ENCODE results near the gene BSN. TPM values are rescaled to one million over a fixed set of nuclear protein-coding genes. Genes with fewer than 3 reads are reported as not detected.

BSN gene
- total RNA-seq, 1 experiment from 2014 or later = 0.93 TPM

DNA sequence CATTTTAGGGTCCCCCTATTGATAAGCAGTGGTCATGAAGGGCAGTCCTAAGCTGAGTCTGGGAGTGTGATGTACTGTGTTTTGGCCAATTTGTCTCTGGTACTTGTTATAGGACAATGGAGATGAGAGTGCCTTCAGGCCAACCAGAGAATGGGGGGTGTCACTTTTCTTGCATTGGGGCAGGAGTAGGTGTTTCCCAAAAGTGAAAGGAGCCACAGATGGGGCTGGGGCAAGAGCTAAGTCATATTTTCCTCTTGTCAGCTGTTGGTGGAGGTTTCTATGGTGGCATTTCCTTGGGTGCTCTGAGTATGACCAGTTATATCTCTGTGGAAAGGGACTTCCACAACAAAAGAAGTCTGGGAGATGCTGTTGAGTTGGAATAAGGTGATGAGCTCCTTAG lies 24.7 kb upstream of the BSN start:
- Histone ChIP-seq H3K4me3 (ENCODE audit: low read depth, low read length) (no peak overlapping the region), H3K4me1 (no peaks in the 10 kb centered on the region), H3K27me3 (replicated peaks; ENCODE audit: control insufficient read depth, insufficient read depth, low read length) (no peaks in the 10 kb centered on the region), H3K36me3 (ENCODE audit: control insufficient read depth, insufficient read depth, low read length) (no peaks in the 10 kb centered on the region; the same call in 1 of the 2 replicates), H3K9me3 (no peaks in the 10 kb centered on the region)
- Mint-ChIP-seq H3K9me3 (ENCODE audit: unreplicated experiment) (no peaks in the 10 kb centered on the region), H3K36me3 (ENCODE audit: insufficient read depth, unreplicated experiment) (peaks cover 88% of the 10 kb centered on the region), H3K4me3 (ENCODE audit: unreplicated experiment) (no peak overlapping the region), H3K4me1 (ENCODE audit: low read depth, unreplicated experiment) (peaks cover 5% of the 10 kb centered on the region), H3K27me3 (ENCODE audit: insufficient read depth, unreplicated experiment) (no peaks in the 10 kb centered on the region), H3K27ac (ENCODE audit: unreplicated experiment) (no peak overlapping the region)
- BruUV-seq (replicated peaks) = no TSS peak
- ChIA-PET CTCF (interaction anchor here (2.1 kb wide), 1 partner anchor 75 kb away, joined by 9 read pairs; no protein-coding TSS in a partner anchor), POLR2A (no interaction called here)
- TF ChIP-seq, protein P1, sequence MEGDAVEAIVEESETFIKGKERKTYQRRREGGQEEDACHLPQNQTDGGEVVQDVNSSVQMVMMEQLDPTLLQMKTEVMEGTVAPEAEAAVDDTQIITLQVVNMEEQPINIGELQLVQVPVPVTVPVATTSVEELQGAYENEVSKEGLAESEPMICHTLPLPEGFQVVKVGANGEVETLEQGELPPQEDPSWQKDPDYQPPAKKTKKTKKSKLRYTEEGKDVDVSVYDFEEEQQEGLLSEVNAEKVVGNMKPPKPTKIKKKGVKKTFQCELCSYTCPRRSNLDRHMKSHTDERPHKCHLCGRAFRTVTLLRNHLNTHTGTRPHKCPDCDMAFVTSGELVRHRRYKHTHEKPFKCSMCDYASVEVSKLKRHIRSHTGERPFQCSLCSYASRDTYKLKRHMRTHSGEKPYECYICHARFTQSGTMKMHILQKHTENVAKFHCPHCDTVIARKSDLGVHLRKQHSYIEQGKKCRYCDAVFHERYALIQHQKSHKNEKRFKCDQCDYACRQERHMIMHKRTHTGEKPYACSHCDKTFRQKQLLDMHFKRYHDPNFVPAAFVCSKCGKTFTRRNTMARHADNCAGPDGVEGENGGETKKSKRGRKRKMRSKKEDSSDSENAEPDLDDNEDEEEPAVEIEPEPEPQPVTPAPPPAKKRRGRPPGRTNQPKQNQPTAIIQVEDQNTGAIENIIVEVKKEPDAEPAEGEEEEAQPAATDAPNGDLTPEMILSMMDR (IDR thresholded peaks at IDR 0.05; ENCODE audit: insufficient read depth in 1 of 2, low read depth in 1 of 2, low read length in 1 of 2, severe bottlenecking in 1 of 2, unreplicated experiment in 1 of 2) = no peak
- intact Hi-C loops (cut with micrococcal nuclease; ENCODE audit: unreplicated experiment) = no loop called here
- no peak for DNase-seq

DNA sequence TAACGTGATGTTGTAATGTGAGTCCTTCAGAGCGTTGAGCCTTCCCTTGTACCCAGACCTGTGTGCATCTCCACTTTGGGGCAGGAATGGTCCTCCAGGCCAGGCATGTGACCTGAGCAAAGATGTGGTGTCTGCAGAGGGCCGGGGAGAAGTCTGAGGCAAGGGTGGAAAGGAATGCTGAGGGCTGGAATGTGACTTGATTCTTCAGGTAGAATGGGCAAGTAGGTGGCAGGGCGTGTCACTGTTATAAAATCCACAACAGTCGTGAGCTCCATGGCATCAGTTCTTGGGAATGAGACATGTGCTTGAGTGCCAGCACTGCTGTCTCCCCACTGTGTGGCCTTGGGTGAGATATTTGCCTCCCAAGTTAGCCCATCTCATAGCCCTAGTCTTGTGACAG lies 24.0 kb upstream of the BSN start:
- peaks cover 5% of the 10 kb centered on the region for H3K4me1 Mint-ChIP-seq (ENCODE audit: low read depth, unreplicated experiment)
- no peak for DNase-seq
- TF ChIP-seq, protein P1 (IDR thresholded peaks at IDR 0.05; ENCODE audit: insufficient read depth in 1 of 2, low read depth in 1 of 2, low read length in 1 of 2, severe bottlenecking in 1 of 2, unreplicated experiment in 1 of 2) = no peak
- intact Hi-C loops (cut with micrococcal nuclease; ENCODE audit: unreplicated experiment) = no loop called here
- no peaks in the 10 kb centered on the region for H3K27me3 Mint-ChIP-seq (ENCODE audit: insufficient read depth, unreplicated experiment)
- ChIA-PET CTCF (interaction anchor here (2.1 kb wide), 1 partner anchor 76 kb away, joined by 9 read pairs; no protein-coding TSS in a partner anchor), POLR2A (no interaction called here)
- H3K9me3 Mint-ChIP-seq (ENCODE audit: unreplicated experiment) = no peaks in the 10 kb centered on the region
- BruUV-seq (replicated peaks) = no TSS peak
- H3K4me1 ChIP-seq = no peaks in the 10 kb centered on the region
- no peak overlapping the region for H3K4me3 ChIP-seq (ENCODE audit: low read depth, low read length)
- no peaks in the 10 kb centered on the region; the same call in 1 of the 2 replicates for H3K36me3 ChIP-seq (ENCODE audit: control insufficient read depth, insufficient read depth, low read length)
- H3K36me3 Mint-ChIP-seq (ENCODE audit: insufficient read depth, unreplicated experiment) = peaks cover 88% of the 10 kb centered on the region
- H3K9me3 ChIP-seq = no peaks in the 10 kb centered on the region
- no peak overlapping the region for H3K4me3 Mint-ChIP-seq (ENCODE audit: unreplicated experiment)
- H3K27ac Mint-ChIP-seq (ENCODE audit: unreplicated experiment) = no peak overlapping the region
- H3K27me3 ChIP-seq (replicated peaks; ENCODE audit: control insufficient read depth, insufficient read depth, low read length) = no peaks in the 10 kb centered on the region

DNA sequence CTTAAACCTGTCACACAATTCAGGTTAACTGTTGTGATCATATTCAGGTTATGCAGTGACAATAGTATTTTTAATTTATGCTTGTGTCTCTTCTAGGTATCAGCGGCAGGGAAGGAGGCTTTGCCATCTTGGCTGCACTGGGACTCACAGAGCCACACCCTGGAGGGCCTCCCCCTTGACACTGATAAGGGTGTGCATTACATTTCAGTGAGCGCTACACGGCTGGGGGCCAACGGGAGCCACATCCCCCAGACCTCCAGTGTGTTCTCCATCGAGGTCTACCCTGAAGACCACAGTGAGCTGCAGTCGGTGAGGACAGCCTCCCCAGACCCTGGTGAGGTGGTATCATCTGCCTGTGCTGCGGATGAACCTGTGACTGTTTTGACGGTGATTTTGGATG lies 23.6 kb upstream of the BSN start:
- H3K9me3 Mint-ChIP-seq (ENCODE audit: unreplicated experiment) = no peaks in the 10 kb centered on the region
- no peaks in the 10 kb centered on the region for H3K9me3 ChIP-seq

More for the DNA sequence above, 23.6 kb upstream of the BSN start:
- DNase-seq = no peak
- Histone ChIP-seq H3K4me3 (ENCODE audit: low read depth, low read length) (no peak overlapping the region), H3K27me3 (replicated peaks; ENCODE audit: control insufficient read depth, insufficient read depth, low read length) (no peaks in the 10 kb centered on the region), H3K4me1 (no peaks in the 10 kb centered on the region), H3K36me3 (ENCODE audit: control insufficient read depth, insufficient read depth, low read length) (no peaks in the 10 kb centered on the region; the same call in 1 of the 2 replicates)
- peaks cover 88% of the 10 kb centered on the region for H3K36me3 Mint-ChIP-seq (ENCODE audit: insufficient read depth, unreplicated experiment)
- H3K27me3 Mint-ChIP-seq (ENCODE audit: insufficient read depth, unreplicated experiment) = no peaks in the 10 kb centered on the region
- peaks cover 5% of the 10 kb centered on the region for H3K4me1 Mint-ChIP-seq (ENCODE audit: low read depth, unreplicated experiment)
- H3K4me3 Mint-ChIP-seq (ENCODE audit: unreplicated experiment) = no peak overlapping the region
- no TSS peak for BruUV-seq (replicated peaks)
- POLR2A ChIA-PET = no interaction called here
- no peak overlapping the region for H3K27ac Mint-ChIP-seq (ENCODE audit: unreplicated experiment)
- CTCF ChIA-PET = interaction anchor here (2.1 kb wide), 1 partner anchor 76 kb away, joined by 9 read pairs; no protein-coding TSS in a partner anchor
- TF ChIP-seq, protein P1 (IDR thresholded peaks at IDR 0.05; ENCODE audit: insufficient read depth in 1 of 2, low read depth in 1 of 2, low read length in 1 of 2, severe bottlenecking in 1 of 2, unreplicated experiment in 1 of 2) = no peak
- intact Hi-C loops (cut with micrococcal nuclease; ENCODE audit: unreplicated experiment) = no loop called here
